Activated CD8-positive, alpha-beta memory T cell treated with anti-CD3 and anti-CD28 coated beads, Interleukin-2, amount 50 U/mL, for 48 hours (primary cell): Measurements from ENCODE around the gene ATP2A3.

Experiments
- DNase-seq: peaks from one replicate; pipeline ENCODE4 v3.0.0-alpha.2; 2020

The ATP2A3 gene

GRCh38 chr17:3888343-3889171, 75.7 kb downstream of the ATP2A3 start:
- DNase-seq: no peak

- DNase-seq: no peak
These were observed 76.4 kb downstream of the ATP2A3 start for GRCh38 chr17:3887804-3888203.

GRCh38 chr17:3887394-3887793, 76.8 kb downstream of the ATP2A3 start:
- DNase-seq: no peak

- no peak for DNase-seq
These were observed 77.5 kb downstream of the ATP2A3 start for GRCh38 chr17:3886776-3887175.

DNA sequence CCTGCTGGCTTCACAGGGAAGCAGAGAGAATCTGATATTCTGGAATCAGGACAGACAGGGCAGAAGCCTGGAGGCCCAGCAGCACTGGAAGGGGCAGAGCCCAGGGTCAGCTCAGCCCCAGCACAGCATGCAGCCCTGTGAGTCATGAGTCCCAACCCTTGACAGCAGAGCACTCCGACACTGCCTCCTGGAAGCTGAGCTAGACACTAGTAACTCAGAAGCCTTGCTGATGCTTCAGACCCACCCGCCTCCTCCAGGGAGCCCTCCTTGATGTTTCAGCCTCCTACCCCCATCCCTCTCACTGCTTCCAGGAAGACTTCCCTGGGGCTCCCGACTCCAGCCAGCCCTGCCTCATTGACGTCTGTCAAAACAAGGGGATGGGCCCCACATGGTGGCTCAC, 78.3 kb downstream of the ATP2A3 start:
- DNase-seq: no peak

DNA sequence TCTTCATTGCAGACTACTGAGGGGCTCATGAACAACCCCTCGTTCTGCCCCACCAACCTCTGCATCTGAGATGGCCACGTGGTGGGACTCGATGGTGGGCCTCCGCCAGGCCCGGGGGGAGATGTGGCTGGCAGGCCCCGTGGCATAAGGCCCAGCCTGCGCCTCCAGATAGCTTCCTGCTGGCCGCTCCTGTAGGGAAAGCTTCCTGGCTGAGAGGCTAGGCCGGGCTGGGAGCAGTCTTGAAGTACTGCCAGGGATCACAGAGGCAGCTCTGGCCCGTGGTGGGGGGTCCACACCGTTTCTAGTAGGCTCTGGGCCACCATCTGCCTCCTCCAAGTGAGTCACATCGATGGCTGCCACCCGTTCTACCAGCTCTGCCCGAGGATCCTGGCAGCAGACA, 79.0 kb downstream of the ATP2A3 start:
- no peak for DNase-seq

DNA sequence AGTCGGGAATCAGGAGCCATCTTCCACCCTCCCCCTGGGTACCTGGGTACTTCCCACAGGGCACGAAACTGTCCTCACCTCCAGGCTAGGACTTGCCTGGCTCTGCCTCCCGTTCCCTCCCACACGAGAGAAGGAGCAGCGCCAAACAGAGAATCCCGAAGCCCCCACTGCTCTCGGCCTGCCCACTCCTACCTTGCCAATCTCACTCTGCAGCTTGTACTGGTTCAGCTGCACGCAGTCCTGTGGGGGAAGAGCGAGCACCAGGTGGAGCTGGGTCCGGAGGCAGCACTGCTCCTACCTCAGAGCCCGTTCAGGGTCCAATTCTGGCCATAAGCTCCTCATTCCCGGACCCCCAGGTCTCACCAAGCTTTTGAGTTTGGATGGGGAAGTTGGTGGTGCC, 80.0 kb downstream of the ATP2A3 start:
- DNase-seq: no peak

- DNase-seq: no peak
These were observed 82.0 kb downstream of the ATP2A3 start for GRCh38 chr17:3882276-3882675.

- no peak for DNase-seq
These were observed 83.3 kb downstream of the ATP2A3 start for GRCh38 chr17:3880983-3881382.

DNA sequence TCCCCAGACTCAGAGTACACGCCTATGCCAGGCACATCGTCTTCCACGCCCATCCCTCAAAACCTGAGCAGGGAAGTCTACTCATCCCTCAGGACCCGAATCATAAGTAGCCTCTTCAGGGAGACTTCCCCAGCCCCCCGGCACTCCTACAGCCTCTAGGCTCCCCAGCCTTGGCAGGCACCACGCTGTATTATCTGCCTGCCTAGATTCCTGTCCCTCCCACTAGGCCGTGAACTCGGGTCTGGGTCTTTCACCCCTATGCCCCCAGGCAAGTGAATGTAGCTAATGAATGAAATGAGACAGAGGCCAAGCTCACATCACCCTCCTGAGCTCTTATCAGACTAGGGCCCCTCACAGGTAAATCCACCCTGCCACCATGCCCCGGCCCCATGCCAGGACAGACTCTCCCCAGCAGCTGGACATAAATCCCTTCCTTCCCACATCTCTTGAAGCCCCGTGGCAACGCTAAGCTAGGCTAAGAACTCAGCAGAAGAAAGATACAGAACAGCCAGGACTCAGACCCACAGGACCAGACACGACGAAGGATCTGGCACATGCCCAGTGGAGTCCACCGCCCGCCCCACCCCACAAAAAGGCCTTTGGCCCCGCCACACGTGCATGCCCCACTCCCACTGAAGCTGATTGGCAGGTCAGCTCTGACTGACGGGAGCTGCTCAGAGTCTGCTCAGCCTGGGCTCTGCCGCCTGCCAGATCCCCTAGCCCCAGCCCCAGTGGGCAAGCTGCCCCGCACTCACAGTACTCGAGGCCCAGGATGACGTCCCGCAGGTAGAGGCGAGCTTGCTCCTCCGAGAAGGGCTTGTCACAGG, 84.4 kb downstream of the ATP2A3 start:
- DNase-seq: no peak

GRCh38 chr17:3879186-3879585, 85.1 kb downstream of the ATP2A3 start:
- DNase-seq: no peak

DNA sequence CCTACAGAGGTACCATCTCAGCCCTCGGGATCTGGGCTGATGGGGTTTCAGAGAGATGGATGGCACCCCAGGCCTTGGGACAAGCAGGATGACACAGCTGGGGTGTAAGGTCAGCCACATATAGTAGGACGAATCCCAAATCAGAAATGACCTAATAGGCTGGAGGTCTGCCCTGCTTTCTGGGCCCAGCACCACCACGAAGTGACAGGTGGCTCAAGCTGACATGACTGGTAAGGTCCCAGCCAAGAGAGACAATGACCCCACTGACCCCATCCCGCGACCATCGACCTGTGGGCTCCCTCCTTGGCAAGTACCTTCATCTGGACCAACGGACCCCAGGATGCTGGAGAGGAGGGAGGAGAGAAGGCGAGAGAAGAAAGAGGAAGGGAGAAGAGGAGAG, 87.0 kb downstream of the ATP2A3 start:
- no peak for DNase-seq

DNA sequence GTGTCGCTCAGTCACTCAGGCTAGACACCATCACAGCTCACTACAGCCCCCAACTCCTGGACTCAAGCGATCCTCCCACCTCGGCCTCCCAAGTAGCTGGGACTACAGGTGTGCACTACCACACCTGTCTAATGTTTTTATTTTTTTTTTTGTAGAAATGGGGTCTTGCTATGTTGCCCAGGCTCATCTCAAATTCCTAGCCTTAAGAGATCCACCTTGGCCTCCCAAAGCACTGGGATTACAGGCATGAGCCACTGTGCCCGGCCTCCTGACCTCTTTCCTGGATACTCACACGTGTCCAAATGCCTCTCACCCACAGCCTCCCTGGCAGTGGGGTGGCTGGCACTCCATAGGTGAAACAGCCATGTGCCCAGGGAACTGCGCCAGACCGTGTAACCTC, 88.9 kb downstream of the ATP2A3 start:
- no peak for DNase-seq
